Measurements from ENCODE around the gene TSPAN3. TPM values are rescaled to one million over a fixed set of nuclear protein-coding genes. Genes with fewer than 3 reads are reported as not detected.

The TSPAN3 gene
- total RNA-seq, 2 experiments from 2014 or later, result 14.7 to 15.5 TPM

DNA sequence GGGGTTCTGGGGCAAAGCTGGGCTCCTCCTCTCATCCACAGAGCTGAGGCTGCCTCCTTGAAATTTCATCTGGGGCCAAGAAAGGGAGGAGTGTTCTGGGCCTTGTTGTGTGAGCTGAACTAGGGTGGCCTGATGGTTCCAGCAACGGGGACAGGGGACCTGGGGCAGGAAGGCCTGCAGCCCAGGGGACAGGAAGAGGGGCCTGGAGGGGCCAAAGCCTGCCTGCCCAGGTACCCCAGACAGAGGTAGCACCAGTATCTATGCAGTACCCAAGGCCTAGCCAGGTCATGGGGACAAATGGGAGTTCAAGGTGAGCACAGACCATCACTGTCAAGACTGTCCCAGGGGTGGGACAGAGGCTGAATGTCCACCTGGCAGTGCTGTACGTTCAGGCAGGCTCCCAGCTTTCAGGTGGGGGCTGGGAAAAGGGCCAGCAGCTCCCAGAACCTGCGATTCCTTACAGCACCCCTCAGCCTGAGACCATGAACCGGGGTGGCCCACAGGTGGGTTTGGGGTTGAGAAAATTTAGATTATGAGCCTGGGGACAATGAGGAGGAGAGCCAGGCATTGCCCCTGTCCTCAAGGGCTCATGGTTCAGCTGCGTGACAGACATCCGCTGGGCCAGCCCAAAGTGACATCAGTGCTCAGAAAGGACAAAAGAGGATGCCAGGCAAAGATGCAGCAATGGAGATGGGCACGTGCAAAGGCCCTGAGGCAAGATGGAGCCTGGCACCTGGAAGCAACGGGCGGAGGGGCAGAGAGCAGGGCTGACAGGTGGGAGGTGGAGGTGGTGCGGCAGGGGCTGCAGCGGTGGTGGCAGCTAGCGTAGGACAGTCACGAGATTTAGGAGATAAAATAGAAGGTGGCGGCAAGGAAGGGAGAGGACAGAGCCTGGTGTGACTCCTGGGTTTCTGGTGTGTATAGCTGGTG, 48.0 kb downstream of the TSPAN3 start:
- Histone ChIP-seq H3K4me1 (ENCODE audit: insufficient read depth, low read length) (peaks cover 93% of the 10 kb centered on the region), H3K4me3 (ENCODE audit: low read length) (no peak overlapping the region), H3K27me3 (ENCODE audit: control insufficient read depth in 1 of 2, insufficient read depth in 2 of 2, low read length in 2 of 2) (no peaks in the 10 kb centered on the region), H3K27ac (ENCODE audit: low read depth in 1 of 2, low read length in 2 of 2) (peak overlapping the region; percentile 63 to 69), H3K9me3 (ENCODE audit: control insufficient read depth in 1 of 2, insufficient read depth in 1 of 2, low read length in 2 of 2) (no peaks in the 10 kb centered on the region), H3K36me3 (ENCODE audit: insufficient read depth, low read length) (peaks cover 77% of the 10 kb centered on the region)
- Mint-ChIP-seq H3K36me3 (ENCODE audit: low read depth) (peaks cover 68% of the 10 kb centered on the region), H3K27me3 (no peaks in the 10 kb centered on the region), H3K27ac (peak overlapping the region; percentile 93), H3K4me3 (peak overlapping the region; percentile 42), H3K9me3 (no peaks in the 10 kb centered on the region), H3K4me1 (ENCODE audit: low read depth) (peaks cover 54% of the 10 kb centered on the region)
- ChIA-PET POLR2A (interaction anchor here (0.6 to 3.1 kb wide), 4 partner anchors 10 to 47 kb away, joined by 3 to 35 read pairs (median 10); partner anchors contain the start of gene PSTPIP1), CTCF (interaction anchor here (0.8 to 4.8 kb wide), 12 partner anchors 9 to 119 kb away, joined by 3 to 30 read pairs (median 4); partner anchors contain the start of gene PSTPIP1)
- ATAC-seq (ENCODE audit: poor library complexity) (no peak), DNase-seq (peak in 1 of 14 experiments; percentile 27)
- TF ChIP-seq, protein P1, sequence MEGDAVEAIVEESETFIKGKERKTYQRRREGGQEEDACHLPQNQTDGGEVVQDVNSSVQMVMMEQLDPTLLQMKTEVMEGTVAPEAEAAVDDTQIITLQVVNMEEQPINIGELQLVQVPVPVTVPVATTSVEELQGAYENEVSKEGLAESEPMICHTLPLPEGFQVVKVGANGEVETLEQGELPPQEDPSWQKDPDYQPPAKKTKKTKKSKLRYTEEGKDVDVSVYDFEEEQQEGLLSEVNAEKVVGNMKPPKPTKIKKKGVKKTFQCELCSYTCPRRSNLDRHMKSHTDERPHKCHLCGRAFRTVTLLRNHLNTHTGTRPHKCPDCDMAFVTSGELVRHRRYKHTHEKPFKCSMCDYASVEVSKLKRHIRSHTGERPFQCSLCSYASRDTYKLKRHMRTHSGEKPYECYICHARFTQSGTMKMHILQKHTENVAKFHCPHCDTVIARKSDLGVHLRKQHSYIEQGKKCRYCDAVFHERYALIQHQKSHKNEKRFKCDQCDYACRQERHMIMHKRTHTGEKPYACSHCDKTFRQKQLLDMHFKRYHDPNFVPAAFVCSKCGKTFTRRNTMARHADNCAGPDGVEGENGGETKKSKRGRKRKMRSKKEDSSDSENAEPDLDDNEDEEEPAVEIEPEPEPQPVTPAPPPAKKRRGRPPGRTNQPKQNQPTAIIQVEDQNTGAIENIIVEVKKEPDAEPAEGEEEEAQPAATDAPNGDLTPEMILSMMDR (IDR thresholded peaks at IDR 0.05), result no peak
- intact Hi-C loops (cut with DNase I, micrococcal nuclease), result loop anchor here (2.0 to 5.0 kb wide), 2 partner anchors 48 to 121 kb away; no protein-coding TSS in a partner anchor

DNA sequence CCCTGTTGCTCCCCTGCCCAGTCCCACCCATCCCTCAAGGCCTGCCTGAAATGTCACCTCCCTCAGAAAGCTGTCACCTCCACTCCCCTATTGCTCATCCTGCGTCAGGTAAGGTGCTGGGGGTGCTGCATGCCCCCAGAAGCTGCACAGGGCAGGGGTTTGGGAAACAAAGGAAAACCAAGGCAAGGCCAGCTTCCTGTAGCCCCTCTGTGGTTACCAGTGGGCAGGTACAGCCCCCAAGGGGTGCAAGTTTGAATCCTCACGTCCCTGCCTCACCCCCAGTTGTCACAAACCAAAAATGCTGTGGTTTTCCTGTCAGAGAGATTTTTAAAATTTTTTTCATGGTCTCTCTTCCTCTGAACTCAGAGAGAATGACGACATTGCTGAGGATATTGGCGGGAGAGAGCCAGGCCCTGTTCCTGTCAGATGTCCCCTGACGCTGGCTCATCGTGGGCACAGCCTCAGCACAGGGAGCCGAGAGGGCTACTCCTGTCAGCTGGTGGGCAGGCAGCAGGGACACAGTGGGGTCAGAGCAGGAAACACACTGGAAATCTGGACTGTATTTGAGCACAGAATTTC, 49.0 kb downstream of the TSPAN3 start:
- DNase-seq (peak in 6 of 14 experiments; percentile 38 to 89 (median 64)), ATAC-seq (ENCODE audit: poor library complexity) (peak; percentile 84)
- H3K9me3 Mint-ChIP-seq, result no peaks in the 10 kb centered on the region
- H3K36me3 ChIP-seq (ENCODE audit: insufficient read depth, low read length), result peaks cover 77% of the 10 kb centered on the region
- H3K27ac ChIP-seq (ENCODE audit: low read depth in 1 of 2, low read length in 2 of 2), result peak overlapping the region; percentile 63 to 69
- CTCF ChIA-PET, result interaction anchor here (1.0 to 4.8 kb wide), 6 partner anchors 9 to 116 kb away, joined by 3 to 30 read pairs (median 4); partner anchors contain the start of gene PSTPIP1
- peak overlapping the region; percentile 19 for H3K4me3 ChIP-seq (ENCODE audit: low read length)
- no peaks in the 10 kb centered on the region for H3K9me3 ChIP-seq (ENCODE audit: control insufficient read depth in 1 of 2, insufficient read depth in 1 of 2, low read length in 2 of 2)
- peaks cover 68% of the 10 kb centered on the region for H3K36me3 Mint-ChIP-seq (ENCODE audit: low read depth)
- H3K4me1 Mint-ChIP-seq (ENCODE audit: low read depth), result peaks cover 61% of the 10 kb centered on the region
- POLR2A ChIA-PET, result interaction anchor here (1.4 to 3.1 kb wide), 4 partner anchors 9 to 46 kb away, joined by 3 to 35 read pairs (median 10); partner anchors contain the start of gene PSTPIP1
- H3K27me3 ChIP-seq (ENCODE audit: control insufficient read depth in 1 of 2, insufficient read depth in 2 of 2, low read length in 2 of 2), result no peaks in the 10 kb centered on the region
- peak overlapping the region; percentile 55 for H3K4me3 Mint-ChIP-seq
- intact Hi-C loops (cut with DNase I, micrococcal nuclease), result loop anchor here (2.0 to 5.0 kb wide), 2 partner anchors 47 to 120 kb away; no protein-coding TSS in a partner anchor
- TF ChIP-seq, protein P1 (IDR thresholded peaks at IDR 0.05), result no peak
- H3K27me3 Mint-ChIP-seq, result no peaks in the 10 kb centered on the region
- H3K4me1 ChIP-seq (ENCODE audit: insufficient read depth, low read length), result peaks cover 98% of the 10 kb centered on the region
- H3K27ac Mint-ChIP-seq, result peak overlapping the region; percentile 93

DNA sequence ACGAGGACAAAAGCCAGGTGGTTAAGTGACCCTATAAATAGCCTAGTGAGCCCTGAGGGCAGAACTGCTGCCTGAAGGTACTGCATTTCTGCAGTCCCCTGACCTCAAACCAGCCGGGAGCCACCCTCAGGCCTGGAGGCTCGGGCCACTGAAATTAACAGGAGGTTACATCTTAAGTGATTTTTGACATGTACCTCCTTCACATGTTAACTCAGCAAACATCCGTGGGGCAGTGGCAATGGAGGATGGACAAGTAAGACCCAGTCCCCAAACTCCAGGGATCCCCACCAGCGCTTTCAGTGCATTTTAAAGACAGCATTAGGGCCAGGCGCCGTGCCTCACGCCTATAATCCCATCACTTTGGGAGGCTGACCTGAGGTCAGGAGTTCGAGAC, 49.8 kb downstream of the TSPAN3 start:
- Mint-ChIP-seq H3K9me3 (no peaks in the 10 kb centered on the region), H3K4me1 (ENCODE audit: low read depth) (peaks cover 66% of the 10 kb centered on the region), H3K36me3 (ENCODE audit: low read depth) (peaks cover 64% of the 10 kb centered on the region), H3K27ac (peak overlapping the region; percentile 93), H3K27me3 (no peaks in the 10 kb centered on the region), H3K4me3 (peak overlapping the region; percentile 55)
- DNase-seq (no peak), ATAC-seq (ENCODE audit: poor library complexity) (no peak)
- Histone ChIP-seq H3K4me3 (ENCODE audit: low read length) (no peak overlapping the region), H3K27ac (ENCODE audit: low read depth in 1 of 2, low read length in 2 of 2) (peak overlapping the region; percentile 29 to 35), H3K4me1 (ENCODE audit: insufficient read depth, low read length) (peaks cover 98% of the 10 kb centered on the region), H3K27me3 (ENCODE audit: control insufficient read depth in 1 of 2, insufficient read depth in 2 of 2, low read length in 2 of 2) (no peaks in the 10 kb centered on the region), H3K9me3 (ENCODE audit: control insufficient read depth in 1 of 2, insufficient read depth in 1 of 2, low read length in 2 of 2) (no peaks in the 10 kb centered on the region), H3K36me3 (ENCODE audit: insufficient read depth, low read length) (peaks cover 71% of the 10 kb centered on the region)
- intact Hi-C loops (cut with DNase I, micrococcal nuclease), result loop anchor here in 1 of 2 experiments (5.0 kb wide), 1 partner anchor 119 kb away; no protein-coding TSS in a partner anchor
- TF ChIP-seq, protein P1 (IDR thresholded peaks at IDR 0.05), result no peak
- POLR2A ChIA-PET, result interaction anchor here (1.4 to 3.1 kb wide), 2 partner anchors 25 to 45 kb away, joined by 3 to 35 read pairs; partner anchors contain the start of gene PSTPIP1
- CTCF ChIA-PET, result interaction anchor here (2.1 to 4.8 kb wide), 2 partner anchors 26 to 48 kb away, joined by 5 to 30 read pairs; partner anchors contain the start of gene PSTPIP1
